ENCODE measurements around the gene SMAD1.
"Not testable (repeated sequence)": the region's sequence is repeated elsewhere in the genome, so short reads cannot be mapped to it uniquely, and the experiment has no call there.

Gene SMAD1

DNA sequence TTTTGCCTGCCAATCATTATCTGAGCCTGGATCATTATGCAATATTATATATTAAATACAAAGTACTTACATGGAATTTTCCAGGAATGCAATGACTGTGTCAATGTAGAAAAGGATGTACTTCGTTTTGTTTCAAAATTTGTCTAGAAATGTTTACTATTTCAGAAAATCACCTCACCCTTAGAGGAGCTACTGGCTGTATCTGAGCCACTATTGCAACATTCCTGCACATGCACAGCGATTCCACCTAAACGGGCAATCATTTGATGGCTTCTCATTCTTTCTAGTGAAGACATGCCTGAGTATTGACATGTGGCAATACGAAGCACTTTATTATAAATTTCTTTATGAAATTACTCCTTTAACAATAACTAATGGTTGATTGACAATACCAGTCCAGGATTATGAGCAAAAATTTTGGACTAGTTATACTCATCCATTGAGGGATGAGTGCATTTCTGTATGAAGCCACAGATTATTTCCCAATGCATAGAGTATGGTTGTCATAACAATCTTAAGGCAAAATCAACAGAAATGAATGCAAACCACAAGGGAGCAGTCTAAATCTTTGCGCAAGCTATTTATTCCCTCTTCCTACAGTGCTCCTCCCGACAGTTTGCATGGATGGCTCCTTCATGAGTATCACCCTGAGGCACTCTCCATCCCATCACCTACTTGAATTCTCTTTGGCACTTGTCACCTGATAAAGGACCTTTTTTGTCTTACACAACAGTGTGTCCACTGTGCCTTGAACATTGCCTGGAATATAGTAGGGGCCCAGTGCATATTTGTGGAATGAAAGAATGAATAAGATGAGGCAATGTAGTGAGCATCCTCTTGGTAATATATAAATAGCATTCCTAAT lies 101.8 kb downstream of the SMAD1 start:
- Mint-ChIP-seq H3K4me1 (ENCODE audit: low read depth) (no peaks in the 10 kb centered on the region), H3K27me3 (peaks cover 9% of the 10 kb centered on the region), H3K4me3 (no peak overlapping the region), H3K36me3 (ENCODE audit: low read depth) (no peaks in the 10 kb centered on the region), H3K9me3 (no peaks in the 10 kb centered on the region), H3K27ac (no peak overlapping the region)

DNA sequence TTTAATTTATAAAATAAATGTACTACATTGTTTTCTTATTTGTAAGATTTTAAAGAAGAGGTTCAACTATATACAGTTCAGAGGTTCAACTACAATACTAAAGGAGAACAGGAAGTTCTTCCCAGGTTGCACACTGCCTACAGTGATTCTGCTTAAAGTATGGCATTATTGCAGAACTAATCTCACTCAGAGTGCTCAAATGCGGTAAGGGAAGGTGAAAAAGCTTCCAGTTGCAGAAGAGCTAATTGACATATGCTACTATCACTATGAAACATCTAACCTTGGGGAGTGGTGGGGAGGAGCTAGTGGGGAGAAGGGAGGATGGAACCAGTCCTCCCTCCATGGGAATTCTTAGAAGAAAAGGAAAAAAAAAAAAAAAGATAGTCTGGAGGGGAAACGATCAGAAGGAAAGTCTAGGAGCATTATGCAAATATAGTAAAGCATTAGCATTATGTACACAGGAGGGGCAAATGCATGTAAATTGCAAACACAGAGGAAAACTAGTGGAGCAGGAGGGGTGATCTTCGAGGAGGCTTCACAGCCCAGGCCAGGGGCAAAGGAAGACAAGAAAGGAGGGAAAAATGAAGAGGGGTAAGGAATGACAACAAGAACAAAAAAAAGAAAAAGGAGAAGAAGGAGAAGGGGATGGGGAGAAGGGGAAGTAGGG lies 105.6 kb downstream of the SMAD1 start:
- Mint-ChIP-seq H3K4me1 (ENCODE audit: low read depth) (no peaks in the 10 kb centered on the region), H3K27ac (no peak overlapping the region), H3K36me3 (ENCODE audit: low read depth) (no peaks in the 10 kb centered on the region), H3K9me3 (peaks cover 4% of the 10 kb centered on the region), H3K4me3 (no peak overlapping the region), H3K27me3 (peaks cover 13% of the 10 kb centered on the region)

DNA sequence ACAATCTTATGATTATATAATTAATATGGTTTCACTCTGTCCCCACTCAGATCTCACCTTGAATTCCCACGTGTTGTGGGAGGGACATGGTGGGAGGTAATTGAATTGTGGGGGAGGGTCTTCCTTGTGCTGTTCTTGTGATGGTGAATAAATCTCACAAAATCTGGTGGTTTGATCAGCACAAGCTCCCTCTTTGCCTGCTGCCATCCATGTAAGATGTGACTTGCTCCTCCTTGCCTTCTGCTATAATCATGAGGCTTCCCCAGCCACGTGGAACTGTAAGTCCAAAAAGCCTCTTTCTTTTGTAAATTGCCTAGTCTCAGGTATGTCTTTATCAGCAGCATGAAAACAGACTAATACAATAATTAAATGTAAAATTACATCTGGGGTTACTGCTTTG lies 107.7 kb downstream of the SMAD1 start:
- H3K27me3 Mint-ChIP-seq: peaks cover 18% of the 10 kb centered on the region
- H3K4me3 Mint-ChIP-seq; H3K27ac Mint-ChIP-seq; H3K4me1 Mint-ChIP-seq (ENCODE audit: low read depth); H3K9me3 Mint-ChIP-seq; H3K36me3 Mint-ChIP-seq (ENCODE audit: low read depth): not testable (repeated sequence)

DNA sequence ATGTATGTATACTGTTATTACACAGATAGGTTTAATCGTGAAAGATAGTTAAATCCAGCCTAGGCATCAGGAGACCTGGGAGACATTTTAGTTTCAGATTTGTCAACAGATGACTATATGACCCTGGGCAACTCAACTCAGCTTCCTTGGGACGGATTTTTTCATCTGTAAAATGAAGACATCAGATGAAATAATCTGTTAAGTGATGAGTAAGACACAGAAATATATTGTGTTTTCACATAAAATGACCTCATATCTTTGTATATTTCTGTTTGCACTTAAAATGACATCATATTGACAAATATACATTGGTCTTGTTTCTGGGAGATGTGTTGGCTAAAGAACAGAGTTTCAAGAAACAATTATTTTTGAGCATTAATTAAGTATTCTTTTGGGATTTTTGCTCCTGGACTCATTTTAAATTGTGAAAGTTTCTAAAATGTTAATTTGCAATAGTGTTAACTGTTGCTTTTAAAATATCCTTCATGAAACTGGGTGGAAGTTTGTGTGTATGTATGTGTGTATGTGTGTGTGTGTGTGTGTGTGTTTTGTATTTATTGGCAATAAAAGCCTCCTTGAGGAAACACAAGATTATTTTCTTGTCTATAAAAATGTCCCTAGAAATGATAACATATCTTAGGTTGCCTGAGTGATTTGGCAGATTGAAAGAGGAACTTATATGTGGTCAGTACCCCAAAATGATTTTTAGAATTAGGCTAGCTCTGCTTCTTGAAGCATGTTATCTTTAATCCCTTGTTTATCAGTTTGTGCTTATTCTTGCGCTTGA lies 108.5 kb downstream of the SMAD1 start:
- Mint-ChIP-seq H3K36me3 (ENCODE audit: low read depth) (no peaks in the 10 kb centered on the region), H3K4me1 (ENCODE audit: low read depth) (no peaks in the 10 kb centered on the region), H3K27ac (no peak overlapping the region), H3K9me3 (peaks cover 4% of the 10 kb centered on the region), H3K27me3 (peaks cover 22% of the 10 kb centered on the region), H3K4me3 (no peak overlapping the region)

DNA sequence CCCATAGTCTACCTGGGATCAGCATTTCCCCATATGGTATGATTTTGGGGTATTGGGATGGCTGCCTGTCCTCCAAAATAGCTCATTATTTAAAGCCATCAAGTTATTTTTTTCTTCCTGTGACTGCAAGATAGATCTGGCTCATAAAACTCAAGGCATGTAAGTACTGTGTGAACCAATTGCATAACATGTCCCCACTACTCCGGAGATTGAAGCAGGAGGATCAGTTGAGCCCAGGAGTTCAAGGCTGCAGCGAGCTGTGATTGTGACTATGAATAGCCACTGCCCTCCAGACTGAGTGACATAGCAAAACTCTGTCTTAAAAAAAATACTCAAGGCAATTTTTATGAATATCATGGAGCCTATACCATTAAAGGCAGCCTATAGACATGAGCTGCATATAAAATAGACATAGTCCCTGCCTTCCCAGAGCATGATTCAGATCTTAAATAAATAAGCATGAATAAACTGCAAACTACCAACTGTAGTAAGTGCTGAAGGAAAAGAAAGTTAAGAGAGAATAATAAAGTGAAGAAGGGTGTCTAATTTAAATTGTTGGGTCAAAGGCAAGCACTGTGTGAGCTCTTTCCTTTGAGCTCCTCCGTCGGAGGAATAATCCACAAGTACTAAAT lies 120.6 kb downstream of the SMAD1 start:
- Mint-ChIP-seq H3K4me1 (ENCODE audit: low read depth) (no peaks in the 10 kb centered on the region), H3K36me3 (ENCODE audit: low read depth) (peaks cover 6% of the 10 kb centered on the region), H3K27me3 (peaks cover 25% of the 10 kb centered on the region), H3K9me3 (peaks cover 12% of the 10 kb centered on the region), H3K4me3 (no peak overlapping the region), H3K27ac (no peak overlapping the region)

DNA sequence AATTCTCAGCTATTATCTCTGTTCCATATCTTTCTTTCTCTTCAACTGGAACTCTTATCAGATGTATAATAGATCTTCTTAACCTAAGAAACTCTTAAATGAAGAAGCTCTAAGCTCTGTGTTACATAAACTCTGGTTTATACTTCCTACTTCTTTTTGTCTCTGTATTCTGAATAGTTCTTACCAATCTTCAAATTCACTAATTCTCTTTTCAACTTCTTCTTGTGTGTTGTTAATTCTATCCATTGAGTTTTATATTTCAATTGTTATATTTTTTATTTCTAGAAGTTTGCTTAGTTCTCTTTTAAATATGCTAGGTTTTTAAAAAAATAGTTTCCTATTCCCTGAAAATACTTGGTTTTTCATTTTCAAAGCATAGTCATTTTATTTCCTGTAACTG lies 124.3 kb downstream of the SMAD1 start:
- Mint-ChIP-seq H3K9me3 (peaks cover 12% of the 10 kb centered on the region), H3K4me1 (ENCODE audit: low read depth) (no peaks in the 10 kb centered on the region), H3K36me3 (ENCODE audit: low read depth) (peaks cover 6% of the 10 kb centered on the region), H3K27ac (no peak overlapping the region), H3K4me3 (no peak overlapping the region), H3K27me3 (peaks cover 18% of the 10 kb centered on the region)

Measured in stimulated activated naive CD8-positive, alpha-beta T cell treated with anti-CD3 and anti-CD28 coated beads, Interleukin-15, Interleukin-2, amounts not matched to agents 100 ng/mL and 50 ng/mL, for 24 hours (primary cell).